HG03342 (cell line): Measurements from ENCODE around the gene MAZ.

Experiments used
- ATAC-seq: cut with Tn5 transposase; IDR thresholded peaks from one replicate; pipeline ENCODE4 v1.9.1; 2021; ENCODE audit warnings: mild to moderate bottlenecking, moderate library complexity; ENCODE audit not compliant: unreplicated experiment

The MAZ gene

GRCh38 chr16:29850998-29851397, 44.7 kb downstream of the MAZ start:
- ATAC-seq, result no peak

- ATAC-seq, result no peak
Measured at GRCh38 chr16:29852654-29853053, 46.3 kb downstream of the MAZ start.

GRCh38 chr16:29854520-29855100, 48.3 kb downstream of the MAZ start:
- ATAC-seq, result no peak

- no peak for ATAC-seq
Measured at GRCh38 chr16:29857133-29857760, 50.9 kb downstream of the MAZ start.

- no peak for ATAC-seq
Measured at GRCh38 chr16:29858149-29858849, 52.0 kb downstream of the MAZ start.

- no peak for ATAC-seq
Measured at GRCh38 chr16:29858974-29859373, 52.6 kb downstream of the MAZ start.

- no peak for ATAC-seq
Measured at GRCh38 chr16:29860218-29860617, 53.9 kb downstream of the MAZ start.
